Kidney glomerular epithelial cell (primary cell): ENCODE data around the gene ART3.
"Not testable (repeated sequence)": the region's sequence is repeated elsewhere in the genome, so short reads cannot be mapped to it uniquely, and the experiment has no call there.

Source experiments
- DNase-seq: peaks from one replicate; lab custom pipeline; 2025; lab: John Stamatoyannopoulos, UW

ART3 gene, protein sequence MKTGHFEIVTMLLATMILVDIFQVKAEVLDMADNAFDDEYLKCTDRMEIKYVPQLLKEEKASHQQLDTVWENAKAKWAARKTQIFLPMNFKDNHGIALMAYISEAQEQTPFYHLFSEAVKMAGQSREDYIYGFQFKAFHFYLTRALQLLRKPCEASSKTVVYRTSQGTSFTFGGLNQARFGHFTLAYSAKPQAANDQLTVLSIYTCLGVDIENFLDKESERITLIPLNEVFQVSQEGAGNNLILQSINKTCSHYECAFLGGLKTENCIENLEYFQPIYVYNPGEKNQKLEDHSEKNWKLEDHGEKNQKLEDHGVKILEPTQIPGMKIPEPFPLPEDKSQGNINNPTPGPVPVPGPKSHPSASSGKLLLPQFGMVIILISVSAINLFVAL

DNA sequence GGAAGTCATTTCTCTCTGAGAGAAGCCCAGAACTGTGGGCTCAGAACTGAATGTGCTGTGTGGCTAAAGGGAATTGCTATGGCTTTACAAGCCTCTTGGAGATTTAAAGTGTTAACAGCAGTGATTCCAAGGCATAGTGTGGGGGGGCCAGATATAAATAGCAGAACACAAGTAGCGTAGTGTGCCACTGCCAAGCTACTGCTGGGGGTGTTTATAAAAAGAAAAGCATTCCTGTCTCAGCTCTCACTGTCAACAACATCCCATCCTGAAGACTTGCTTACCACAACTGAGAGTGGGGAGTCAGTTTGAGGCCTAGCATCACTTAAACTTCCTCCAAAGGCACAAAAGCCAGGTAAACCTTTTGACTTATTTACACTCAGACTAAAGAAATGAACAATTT is at the start of gene ART3:
TSS of gene ART3 (plus strand) at position 242 of the 400 bp plus-strand sequence. CDS start 1,181 bp downstream, outside the sequence.
- no peak for DNase-seq

DNA sequence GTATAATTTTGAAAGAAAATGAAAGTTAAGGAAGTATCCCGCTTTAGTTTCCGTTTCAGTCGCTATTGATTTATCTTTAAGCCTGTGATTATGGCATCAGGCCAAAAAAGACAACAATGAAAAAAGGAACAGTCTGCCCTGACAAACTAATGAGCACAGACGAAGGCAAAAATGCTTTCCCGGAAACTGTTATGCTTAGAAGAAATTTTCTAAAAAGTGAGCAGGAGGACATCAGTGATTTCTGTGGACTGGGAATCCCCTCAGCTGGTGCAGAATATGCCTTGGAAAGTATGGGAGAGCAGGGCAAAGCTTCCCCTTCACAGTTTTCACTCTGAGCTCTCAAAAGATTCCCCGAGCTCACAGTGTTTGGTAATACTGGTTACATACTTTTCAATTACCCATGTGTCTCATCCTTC is 46.2 kb upstream of the ART3 start:
- DNase-seq: peak; percentile 15

DNA sequence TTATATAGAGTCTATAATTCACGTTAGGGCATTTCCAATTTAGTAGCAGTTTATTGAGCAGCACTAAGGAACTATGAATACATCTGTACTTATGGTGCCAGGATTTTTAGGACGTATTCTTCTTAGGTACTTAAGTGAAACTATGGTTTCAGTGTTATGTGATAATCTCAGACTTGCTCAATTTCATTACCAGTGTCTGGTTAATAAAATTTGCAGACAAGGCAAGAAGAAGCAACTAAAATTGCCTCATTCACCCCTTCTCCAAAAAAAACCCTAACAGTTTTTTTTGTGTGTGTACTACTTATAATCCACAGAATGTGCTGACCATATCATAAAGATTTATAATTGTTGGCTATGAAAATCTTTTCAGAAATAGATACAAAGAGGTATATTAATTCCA is 45.2 kb upstream of the ART3 start:
- DNase-seq: no peak

DNA sequence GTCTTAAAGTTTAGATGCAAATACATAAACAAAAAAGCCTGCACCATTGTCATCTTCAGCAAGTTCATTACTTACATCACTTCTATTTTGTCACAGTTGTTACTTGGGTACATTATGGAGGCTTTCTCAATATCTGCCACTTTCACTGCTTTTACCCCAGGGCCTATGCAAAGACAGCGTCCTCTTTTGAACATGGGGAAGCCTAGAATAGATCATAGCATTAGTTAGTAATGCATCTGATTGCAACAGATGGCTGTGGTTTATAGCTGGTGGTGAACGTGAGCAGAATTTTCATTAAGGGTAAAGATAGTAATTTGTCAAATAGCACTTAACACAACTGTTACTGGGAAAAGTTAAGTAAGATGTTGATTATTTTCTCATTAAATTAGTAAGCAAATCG is 39.4 kb upstream of the ART3 start:
- no peak for DNase-seq

DNA sequence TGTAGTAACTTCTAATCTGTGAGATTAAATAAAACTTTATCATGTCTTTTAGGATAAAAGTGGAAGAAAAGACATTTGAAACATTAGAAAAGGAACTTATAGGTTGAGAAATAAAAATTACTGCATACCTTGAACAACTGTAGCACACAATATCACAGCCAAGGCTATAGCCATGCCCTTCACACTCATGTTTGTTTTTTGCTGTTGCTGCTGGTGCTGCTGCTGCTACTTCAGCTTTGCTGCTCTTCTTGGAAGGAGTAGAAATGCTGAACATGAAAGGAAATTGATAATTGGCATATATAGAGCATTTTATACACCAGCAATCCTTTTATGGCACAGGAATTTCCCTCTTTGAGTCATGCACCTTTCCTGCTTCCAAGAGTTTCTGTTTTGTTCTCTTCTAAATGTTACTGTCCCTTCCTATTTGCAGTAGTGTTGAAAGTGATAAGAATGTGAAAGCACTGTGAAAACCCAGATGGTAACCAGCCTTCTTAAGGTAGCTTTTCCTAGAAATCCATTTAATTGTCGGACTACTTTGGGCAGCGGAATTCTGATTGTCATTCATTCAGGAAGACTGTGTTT is 38.6 kb upstream of the ART3 start, which contains the start of gene CXCL11:
TSS of gene CXCL11 (minus strand) at position 272 of the 582 bp plus-strand sequence. CDS start at position 189, 83 bp downstream.
- no peak for DNase-seq

DNA sequence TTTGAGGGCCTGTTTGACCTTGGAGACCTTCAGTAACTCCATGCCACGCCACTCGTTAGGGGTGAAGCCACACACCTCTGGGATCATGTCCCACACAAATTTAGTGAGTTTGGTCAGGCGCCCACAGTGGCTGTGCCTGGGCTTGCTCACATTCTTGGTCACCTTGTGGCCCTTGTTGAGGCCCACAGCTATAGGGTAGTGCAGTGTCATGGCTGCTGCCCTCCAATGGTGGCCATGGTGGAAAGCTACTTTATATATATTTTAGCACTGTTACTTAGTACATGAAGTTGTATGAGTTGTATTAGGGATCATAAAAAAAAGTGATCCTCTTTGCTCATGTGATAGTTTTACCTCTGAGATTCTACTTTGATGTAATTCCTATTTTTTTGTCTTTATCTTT is 37.7 kb upstream of the ART3 start:
- no peak for DNase-seq

DNA sequence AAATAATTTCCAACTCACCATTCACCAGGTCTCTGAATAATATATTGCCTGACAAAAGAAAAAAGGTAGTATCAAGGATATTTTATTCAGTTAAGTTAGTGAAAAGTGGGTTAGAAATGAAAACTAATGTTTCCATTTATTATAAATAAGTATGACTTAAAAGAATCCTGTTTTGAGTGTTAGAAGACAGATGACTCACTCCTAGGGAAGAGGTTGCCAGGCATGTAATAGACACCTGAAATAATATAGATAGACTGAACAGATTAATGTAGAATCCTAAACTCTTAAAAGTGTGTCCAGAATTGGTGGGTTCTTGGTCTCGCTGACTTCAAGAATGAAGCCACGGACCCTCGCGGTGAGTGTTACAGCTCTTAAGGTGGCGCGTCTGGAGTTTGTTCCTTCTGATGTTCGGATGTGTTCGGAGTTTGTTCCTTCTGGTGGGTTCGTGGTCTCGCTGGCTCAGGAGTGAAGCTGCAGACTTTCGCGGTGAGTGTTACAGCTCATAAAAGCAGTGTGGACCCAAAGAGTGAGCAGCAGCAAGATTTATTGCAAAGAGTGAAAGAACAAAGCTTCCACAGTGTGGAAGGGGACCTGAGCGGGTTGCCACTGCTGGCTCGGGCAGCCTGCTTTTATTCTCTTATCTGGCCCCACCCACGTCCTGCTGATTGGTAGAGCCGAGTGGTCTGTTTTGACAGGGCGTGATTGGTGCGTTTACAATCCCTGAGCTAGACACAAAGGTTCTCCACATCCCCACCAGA is 32.1 kb upstream of the ART3 start:
- DNase-seq: not testable (repeated sequence)

DNA sequence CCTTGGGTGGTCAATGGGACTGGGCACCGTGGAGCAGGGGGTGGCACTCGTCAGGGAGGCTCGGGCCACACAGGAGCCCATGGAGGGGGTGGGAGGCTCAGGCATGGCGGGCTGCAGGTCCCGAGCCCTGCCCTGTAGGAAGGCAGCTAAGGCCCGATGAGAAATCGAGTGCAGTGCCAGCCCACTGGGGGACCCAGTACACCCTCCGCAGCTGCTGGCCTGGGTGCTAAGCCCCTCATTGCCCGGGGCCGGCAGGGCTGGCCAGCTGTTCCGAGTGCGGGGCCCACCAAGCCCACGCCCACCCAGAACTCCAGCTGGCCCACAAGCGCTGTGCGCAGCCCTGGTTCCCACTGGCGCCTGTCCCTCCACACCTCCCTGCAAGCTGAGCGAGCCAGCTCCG is 31.2 kb upstream of the ART3 start:
- not testable (repeated sequence) for DNase-seq

DNA sequence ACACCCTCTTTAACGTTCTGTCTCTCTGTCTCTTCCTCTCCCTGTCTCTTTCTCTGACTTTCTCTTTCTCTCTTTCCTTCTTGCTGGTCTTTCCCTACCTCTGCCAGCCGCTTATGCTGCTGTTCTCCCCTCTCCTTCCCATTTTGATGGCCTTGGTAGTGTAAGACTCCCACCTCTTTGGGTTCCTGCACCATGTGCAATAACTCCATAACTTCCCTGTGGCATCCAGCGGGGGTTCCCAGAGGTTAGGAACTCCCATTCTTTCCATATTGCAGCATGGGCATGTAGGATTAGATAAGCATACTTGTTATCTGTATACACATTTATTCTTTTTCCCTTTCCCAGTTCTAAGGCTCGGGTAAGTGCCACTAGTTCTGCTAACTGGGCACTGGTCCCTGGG is 29.8 kb upstream of the ART3 start:
- DNase-seq: not testable (repeated sequence)

DNA sequence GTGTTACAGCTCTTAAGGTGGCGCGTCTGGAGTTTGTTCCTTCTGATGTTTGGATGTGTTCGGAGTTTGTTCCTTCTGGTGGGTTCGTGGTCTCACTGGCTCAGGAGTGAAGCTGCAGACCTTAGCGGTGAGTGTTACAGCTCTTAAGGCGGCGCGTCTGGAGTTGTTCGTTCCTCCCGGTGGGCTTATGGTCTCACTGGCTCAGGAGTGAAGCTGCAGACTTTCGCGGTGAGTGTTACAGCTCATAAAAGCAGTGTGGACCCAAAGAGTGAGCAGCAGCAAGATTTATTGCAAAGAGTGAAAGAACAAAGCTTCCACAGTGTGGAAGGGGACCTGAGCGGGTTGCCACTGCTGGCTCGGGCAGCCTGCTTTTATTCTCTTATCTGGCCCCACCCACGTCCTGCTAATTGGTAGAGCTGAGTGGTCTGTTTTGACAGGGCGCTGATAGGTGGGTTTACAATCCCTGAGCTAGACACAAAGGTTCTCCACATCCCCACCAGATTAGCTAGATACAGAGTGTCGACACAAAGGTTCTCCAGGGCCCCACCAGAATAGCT is 24.6 kb upstream of the ART3 start:
- DNase-seq: not testable (repeated sequence)

DNA sequence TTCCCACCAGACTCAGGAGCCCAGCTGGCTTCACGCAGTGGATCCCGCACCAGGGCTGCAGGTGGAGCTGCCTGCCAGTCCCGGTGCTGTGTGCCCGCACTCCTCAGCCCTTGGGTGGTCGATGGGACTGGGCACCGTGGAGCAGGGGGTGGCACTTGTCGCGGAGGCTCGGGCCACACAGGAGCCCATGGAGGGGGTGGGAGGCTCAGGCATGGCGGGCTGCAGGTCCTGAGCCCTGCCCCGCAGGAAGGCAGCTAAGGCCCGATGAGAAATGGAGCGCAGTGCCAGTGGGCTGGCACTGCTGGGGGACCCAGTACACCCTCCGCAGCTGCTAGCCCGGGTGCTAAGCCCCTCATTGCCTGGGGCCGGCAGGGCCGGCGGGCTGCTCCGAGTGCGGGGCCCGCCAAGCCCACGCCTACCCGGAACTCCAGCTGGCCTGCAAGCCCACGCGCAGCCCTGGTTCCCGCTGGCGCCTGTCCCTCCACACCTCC is 23.9 kb upstream of the ART3 start:
- DNase-seq: not testable (repeated sequence)

DNA sequence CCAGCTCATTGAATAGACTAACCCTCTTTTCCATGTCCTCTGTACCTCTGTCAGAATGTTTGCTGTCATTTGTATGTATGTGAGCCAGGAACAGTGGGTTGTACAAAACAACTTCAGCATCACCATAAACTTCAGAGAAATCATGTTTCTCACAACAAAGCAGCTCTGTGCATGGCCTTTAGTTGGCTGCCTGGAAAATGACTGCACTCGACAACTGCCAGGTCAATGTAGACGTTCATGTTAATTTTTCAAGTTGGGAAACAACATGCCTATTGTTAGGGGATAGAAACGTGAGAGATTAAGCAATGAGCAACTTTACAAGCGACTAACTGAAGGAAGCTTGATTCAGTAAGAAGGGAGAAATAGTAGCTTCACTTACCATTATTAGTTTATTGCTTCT is 20.8 kb upstream of the ART3 start:
- no peak for DNase-seq

DNA sequence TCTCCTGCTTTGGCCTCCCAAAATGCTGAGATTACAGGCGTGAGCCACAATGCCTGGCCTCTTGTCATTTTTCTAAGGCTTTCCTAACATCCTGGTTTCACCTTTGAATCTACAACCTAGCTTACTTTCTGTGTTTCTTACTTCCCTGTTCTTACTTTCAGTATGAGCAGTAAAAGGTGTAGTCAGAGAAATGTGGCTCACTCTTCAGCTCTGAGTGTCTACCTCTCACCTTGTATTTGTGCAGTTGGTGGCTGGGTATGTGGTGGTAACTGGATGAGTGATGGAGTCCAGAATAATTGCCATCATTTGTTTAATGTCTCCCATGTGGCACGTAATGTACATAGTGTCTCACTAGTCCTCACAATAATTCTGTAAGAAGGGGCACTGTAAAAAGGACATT is 19.5 kb upstream of the ART3 start:
- DNase-seq: no peak

DNA sequence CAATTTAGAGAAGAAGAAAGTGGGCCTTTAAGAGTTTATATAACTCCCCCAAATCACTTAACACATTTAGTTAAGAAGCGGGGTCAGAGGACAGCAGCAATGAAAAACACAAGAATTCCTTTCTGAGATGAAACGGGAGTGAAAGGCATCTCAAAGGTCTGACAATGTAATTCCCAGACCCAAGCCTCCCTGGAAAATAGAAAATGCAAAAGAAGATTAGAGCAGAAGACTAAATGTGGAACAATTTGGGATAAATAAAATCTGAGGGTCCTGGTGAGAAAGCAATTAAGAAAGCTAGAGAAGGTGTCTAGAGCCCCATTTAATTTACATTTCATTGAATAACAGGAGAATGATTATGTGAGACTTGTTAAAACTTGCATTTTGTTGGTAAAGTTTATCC is 19.1 kb upstream of the ART3 start:
- no peak for DNase-seq

DNA sequence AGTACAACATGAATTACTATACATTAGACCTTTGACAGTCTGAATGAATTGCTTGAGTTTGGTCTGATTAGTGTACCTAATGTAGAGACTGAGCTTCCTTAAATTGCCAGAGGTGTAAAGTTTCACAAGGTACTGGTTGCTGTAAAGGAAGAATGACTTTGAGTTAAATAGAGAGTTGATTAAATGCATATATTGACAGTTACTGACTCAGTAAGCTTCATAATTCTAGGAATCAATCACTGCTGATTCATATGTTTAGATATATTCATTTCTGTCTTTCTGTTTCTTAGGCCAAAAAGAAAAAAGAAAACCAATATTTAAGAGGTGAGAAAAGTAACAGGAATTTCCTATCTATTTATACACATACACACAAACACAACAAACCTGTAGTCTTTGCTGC is 16.2 kb upstream of the ART3 start:
- DNase-seq: no peak

DNA sequence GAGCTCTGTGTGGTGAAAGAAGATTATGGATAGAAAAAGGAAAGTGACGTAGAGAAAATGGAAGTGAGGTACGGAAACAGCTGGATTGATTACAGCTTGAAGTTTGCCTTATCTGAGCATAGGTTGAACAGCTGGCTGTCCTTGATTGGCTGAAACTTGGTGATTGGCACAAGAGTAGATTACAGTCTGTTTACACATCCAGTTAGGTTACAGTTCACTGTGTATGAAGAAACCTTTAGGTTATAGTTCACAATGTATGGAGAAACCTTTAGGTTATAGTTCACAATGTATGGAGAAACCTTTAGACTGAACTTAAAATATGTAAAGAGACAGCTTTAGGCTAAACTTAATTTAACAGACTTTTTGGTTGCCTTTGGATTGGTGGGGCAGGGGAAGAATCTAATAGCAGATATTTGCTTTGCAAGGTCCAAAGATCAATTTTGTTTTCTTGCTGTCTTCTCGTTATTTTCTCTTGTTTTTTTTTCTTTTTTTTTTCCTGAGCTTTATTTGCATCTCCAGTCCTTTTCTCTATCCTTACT is 15.6 kb upstream of the ART3 start:
- DNase-seq: no peak

DNA sequence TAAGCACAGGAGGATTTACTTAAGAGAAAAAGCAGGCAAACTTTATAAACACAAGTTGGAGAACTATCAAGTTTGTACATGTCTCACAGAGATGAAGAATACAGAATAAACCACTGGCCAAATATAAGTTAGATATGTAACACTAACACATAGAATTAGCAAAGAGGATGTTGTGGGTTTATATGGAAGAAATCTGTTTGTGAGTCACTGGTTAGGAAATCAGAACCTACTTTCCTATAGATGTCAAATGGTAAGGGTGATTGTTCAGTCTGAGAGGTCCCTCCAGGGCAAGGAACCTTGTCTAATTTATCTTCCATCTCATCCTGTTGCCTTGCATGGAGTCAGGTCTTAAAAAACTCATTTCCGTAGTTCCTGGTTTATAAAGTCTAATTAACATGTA is 14.8 kb upstream of the ART3 start:
- DNase-seq: no peak

DNA sequence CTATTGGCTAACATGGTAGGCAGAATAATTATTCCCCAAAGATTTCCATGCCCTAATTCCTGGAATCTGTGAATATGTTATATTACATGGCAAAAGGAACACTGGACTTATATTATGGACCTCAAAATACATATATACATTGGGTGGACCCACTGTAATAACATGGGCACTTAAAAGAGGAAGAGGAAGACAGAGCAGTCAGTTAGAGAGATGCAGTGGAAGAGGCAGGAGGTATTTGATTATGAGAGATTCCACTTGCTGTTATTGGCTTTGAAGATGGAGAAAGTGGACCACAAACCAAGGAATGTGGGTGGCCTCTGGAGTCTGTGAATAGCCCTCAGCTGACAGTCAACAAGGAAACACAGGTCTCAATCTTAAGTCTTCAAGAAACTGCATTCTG is 14.0 kb upstream of the ART3 start:
- no peak for DNase-seq

DNA sequence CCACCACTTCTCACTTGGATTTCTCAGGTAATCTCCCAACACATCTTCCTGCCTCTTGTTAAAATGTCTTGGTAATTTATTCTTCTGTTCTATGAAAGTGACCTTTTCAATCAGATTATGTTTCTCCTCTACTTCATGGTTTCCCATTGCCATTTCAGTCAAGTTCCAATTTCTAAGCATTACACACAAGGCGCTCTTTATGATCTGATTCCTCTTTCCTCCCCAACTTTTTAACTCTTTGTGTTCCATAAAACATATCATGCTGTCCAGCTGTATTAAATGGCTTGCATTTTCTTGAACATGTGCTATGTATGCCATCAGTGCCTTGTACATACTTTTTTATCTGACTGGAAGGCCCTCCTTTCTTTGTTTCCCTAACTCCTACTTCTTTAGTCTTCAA is 13.1 kb upstream of the ART3 start:
- DNase-seq: no peak

DNA sequence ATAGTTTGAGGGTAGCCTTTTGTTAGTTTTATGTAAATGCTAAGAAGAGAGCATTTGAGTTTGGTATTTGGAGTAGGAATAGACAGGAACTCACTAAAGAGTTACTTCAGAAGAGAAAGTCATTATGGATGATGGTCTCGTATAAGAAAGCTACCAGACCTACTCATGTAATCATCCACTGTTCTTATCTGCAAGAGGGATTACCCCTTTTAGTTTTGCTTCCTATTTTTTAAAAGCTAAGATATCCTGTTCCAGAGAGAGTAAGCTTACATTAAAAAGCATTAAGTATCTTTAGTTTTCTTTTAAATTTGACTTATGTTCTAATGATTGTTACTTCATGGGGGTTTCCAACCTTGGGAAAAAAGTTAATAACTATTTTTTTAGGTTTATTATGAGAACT is 12.5 kb upstream of the ART3 start:
- DNase-seq: no peak

DNA sequence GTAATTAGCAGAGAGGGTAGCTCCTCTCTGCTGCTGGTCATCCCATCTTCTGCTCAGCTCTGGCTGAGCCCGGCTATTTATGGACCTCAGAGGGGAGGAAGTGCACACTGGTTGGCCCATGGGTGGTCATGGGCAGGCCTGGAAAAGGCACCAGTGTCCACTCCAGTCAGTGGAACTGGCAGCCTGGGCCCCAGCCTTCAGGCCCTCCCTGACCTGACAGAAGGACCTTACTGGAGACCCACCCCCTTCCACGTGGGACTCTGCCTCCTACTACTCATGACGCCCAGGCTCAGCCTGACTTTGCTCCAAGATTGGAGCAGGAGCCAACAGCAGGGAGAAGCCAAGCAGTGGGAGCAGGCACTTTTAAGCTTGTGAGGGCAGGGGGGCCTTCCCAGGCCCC is 8.0 kb upstream of the ART3 start:
- no peak for DNase-seq

DNA sequence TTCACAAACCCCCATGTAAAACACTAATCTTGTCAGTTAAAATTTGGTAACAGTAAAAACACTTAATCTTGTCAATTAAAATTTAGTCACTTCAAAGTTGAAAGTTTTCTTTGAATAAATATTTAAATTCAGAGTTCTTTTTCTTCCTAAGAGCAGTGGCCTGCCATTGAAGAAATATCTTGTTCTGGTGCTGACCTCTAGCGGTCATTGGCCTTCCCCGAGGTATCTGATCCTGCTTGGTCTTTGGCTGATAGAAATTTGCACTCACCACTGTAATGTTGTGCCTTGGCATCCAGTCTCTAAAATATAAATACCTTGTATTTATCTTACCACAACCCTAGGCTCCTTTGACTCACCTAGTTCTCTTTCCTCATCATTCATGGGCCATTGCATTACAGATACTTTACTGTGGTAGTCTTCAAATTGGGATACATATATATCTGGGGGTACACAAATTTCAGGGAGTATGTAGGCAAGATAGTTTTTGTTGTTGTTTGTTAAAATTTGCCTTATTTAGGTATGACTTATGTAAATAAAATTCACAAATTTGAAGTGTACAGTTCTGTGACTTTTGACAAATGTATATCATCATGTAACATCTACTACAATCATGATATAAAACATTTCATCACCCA is 6.7 kb upstream of the ART3 start:
- DNase-seq: peak; percentile 72
